Right lobe of liver (tissue), 6 donors: ENCODE results near the gene KCNQ4. TPM values are rescaled to one million over a fixed set of nuclear protein-coding genes. Genes with fewer than 3 reads are reported as not detected.

Experiments
- ATAC-seq, 4 donors: fragments of 200-7000 bp; cut with Tn5 transposase; one replicate each; pipeline ENCODE4 v1.9.1; 2020; ENCODE audit warnings: mild to moderate bottlenecking in 4 of 4, moderate library complexity in 4 of 4
- DNase-seq, 3 donors: peaks; one replicate each; pipeline ENCODE4 v3.0.0-alpha.2; 2020
- H3K27ac ChIP-seq, 3 donors: fragments of 200-600 bp; one replicate each; pipeline ENCODE4 v1.8.0; 2022
- H3K27me3 ChIP-seq, 2 donors: fragments of 200-600 bp; one replicate each; pipeline ENCODE4 v1.8.0; 2022
- H3K36me3 ChIP-seq, 4 donors: fragments of 200-600 bp; sonication (generic) in 1 of 4; one replicate each; pipeline versions ENCODE4 v1.5.1 to v1.8.0; 2017 to 2022; ENCODE audit warnings: control low read depth in 1 of 4
- H3K4me1 ChIP-seq, 4 donors: fragments of 200-600 bp; sonication (generic) in 1 of 4; one replicate each; pipeline versions ENCODE4 v1.5.1 to v1.8.0; 2017 to 2022; ENCODE audit warnings: control low read depth in 1 of 4
- H3K4me3 ChIP-seq, 3 donors: fragments of 200-600 bp; one replicate each; pipeline ENCODE4 v1.8.0; 2022
- H3K9me3 ChIP-seq, 4 donors: fragments of 200-600 bp; sonication (generic) in 1 of 4; one replicate each; pipeline versions ENCODE4 v1.5.1 to v1.8.0; 2017 to 2022; ENCODE audit warnings: control low read depth in 1 of 4
- POLR2A ChIP-seq: fragments of 450-650 bp; IDR thresholded peaks from one replicate; pipeline ENCODE4 v1.6.1; 2017; ENCODE audit warnings: antibody characterized with exemption, mild to moderate bottlenecking
- WGBS: methylation state at CpG from one replicate; pipeline ENCODE4 v1.1.6; 2018; ENCODE audit warnings: low coverage, low lambda C conversion rate; ENCODE audit not compliant: insufficient coverage; ENCODE audit errors: missing lambda C conversion rate; 5-methylcytosine and 5-hydroxymethylcytosine counted together
- intact Hi-C, 2 donors: fragments of 100-400 bp; cut with DNase I; formaldehyde crosslinking; loops; one replicate each; pipeline versions ENCODE4 v1.11.2 to v1.14.1; 2022
- microRNA counts: library from miRNA; unstranded; fragments of <30 nt; microRNA quantifications from one replicate; lab custom pipeline; 2016
- microRNA-seq, 2 donors: library from miRNA; unstranded; fragments of <30 nt; microRNA quantifications; one replicate each; pipeline ENCODE4, GENCODE V29; 2019 to 2020
- small RNA-seq, 2 experiments: library from RNA; depleted of rRNA; stranded (forward); fragments of <200 nt; gene quantifications; one replicate each; pipeline ENCODE3, GENCODE V24; 2016
- total RNA-seq, 6 experiments: library from RNA; depleted of rRNA in 2 of 6; stranded (reverse); fragments of >200 nt in 2 of 6; fragmentation: NEBNext Ultra II Directional in 3 of 6; extraction: Animal tissue kit (Norgen Biotek cat#: 25700) in 3 of 6; gene quantifications; one replicate each; pipeline versions ENCODE4 v1.1.0 to v1.2.4, GENCODE V29; 2016 to 2023
- TF ChIP-seq, protein P1 (sequence below), 4 donors: fragments of 200-600 bp in 3 of 4; fragments of 450-650 bp in 1 of 4; IDR thresholded peaks; one replicate each; pipeline versions ENCODE4 v1.5.1 to v1.8.0; 2016 to 2022; ENCODE audit warnings: antibody characterized with exemption in 4 of 4, mild to moderate bottlenecking in 2 of 4
- donor health status: DM: no; HTN: yes; CAD: no.
- donor health status: DM: no; HTN: no; CAD: no.
- donor health status: DM: no; HTN: no; CAD: no.
- donor health status: DM: no; HTN: yes; CAD: no.
- donor health status: DM: no; HTN: yes; CAD: no.

Gene KCNQ4
- total RNA-seq, 6 experiments from 2014 or later = 0.12 to 0.23 (median 0.15) TPM

GRCh38 chr1:40887012-40887378, 103.4 kb downstream of the KCNQ4 start:
- no peaks in the 10 kb centered on the region for H3K36me3 ChIP-seq
- intact Hi-C loops = no loop called here
- H3K4me1 ChIP-seq = peaks cover 0 to 7% (median 0%) of the 10 kb centered on the region in 4 donors
- ATAC-seq (no peak), DNase-seq (no peak)
- H3K27me3 ChIP-seq = peaks cover 0 to 10% of the 10 kb centered on the region in 2 donors
- H3K27ac ChIP-seq = no peak overlapping the region
- H3K4me3 ChIP-seq = no peak overlapping the region
- WGBS = no CpG with 5 or more reads among the region's 1 CpG
- TF ChIP-seq, protein P1, sequence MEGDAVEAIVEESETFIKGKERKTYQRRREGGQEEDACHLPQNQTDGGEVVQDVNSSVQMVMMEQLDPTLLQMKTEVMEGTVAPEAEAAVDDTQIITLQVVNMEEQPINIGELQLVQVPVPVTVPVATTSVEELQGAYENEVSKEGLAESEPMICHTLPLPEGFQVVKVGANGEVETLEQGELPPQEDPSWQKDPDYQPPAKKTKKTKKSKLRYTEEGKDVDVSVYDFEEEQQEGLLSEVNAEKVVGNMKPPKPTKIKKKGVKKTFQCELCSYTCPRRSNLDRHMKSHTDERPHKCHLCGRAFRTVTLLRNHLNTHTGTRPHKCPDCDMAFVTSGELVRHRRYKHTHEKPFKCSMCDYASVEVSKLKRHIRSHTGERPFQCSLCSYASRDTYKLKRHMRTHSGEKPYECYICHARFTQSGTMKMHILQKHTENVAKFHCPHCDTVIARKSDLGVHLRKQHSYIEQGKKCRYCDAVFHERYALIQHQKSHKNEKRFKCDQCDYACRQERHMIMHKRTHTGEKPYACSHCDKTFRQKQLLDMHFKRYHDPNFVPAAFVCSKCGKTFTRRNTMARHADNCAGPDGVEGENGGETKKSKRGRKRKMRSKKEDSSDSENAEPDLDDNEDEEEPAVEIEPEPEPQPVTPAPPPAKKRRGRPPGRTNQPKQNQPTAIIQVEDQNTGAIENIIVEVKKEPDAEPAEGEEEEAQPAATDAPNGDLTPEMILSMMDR (IDR thresholded peaks at IDR 0.05) = no peak
- TF ChIP-seq POLR2A = no peak
- H3K9me3 ChIP-seq = no peaks in the 10 kb centered on the region

DNA sequence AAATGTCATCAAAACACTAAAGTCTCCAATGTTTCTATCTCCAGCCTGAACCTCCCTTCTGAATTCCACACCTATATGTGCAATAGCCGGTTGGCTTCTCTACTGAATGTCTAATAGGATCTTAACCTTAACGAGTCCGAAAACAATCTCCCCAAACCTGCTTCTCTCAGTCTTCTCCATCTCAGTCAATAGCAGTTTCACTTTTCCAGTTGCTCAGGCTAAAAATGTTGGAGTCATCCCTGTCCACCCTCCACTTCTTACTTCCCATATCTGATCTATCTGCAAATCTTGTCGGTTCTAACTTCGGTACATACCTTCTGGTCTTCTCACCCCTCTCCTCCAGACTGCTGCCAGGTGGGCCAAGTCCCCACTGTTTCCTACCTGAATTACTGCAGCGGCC, 104.1 kb downstream of the KCNQ4 start:
- 86% methylated on average over 6 of the region's 6 CpGs for WGBS
- ATAC-seq = no peak

More for the DNA sequence above, 104.1 kb downstream of the KCNQ4 start:
- no peak overlapping the region for H3K4me3 ChIP-seq
- TF ChIP-seq, protein P1 (IDR thresholded peaks at IDR 0.05) = no peak
- no peak for TF ChIP-seq POLR2A
- H3K9me3 ChIP-seq = no peaks in the 10 kb centered on the region
- H3K36me3 ChIP-seq = no peaks in the 10 kb centered on the region
- no peak for DNase-seq
- H3K4me1 ChIP-seq = peaks cover 0 to 7% (median 0%) of the 10 kb centered on the region in 4 donors
- intact Hi-C loops = no loop called here
- H3K27me3 ChIP-seq = peaks cover 0 to 10% of the 10 kb centered on the region in 2 donors
- no peak overlapping the region for H3K27ac ChIP-seq

MicroRNAs encoded within 50 kb of the gene (microRNA counts, 767-probe panel; counts per million panel counts)
- microRNA hsa-miR-30c-5p (lab: Ali Mortazavi, UCI) = 237 counts per million
- microRNA hsa-miR-30e-5p (lab: Ali Mortazavi, UCI) = 237 counts per million

Small RNAs within 50 kb of the gene (microRNA-seq; reads per million reads assigned to microRNA genes)
- gene MIR30C1 (72.8 to 101 reads per million in 2 donors), gene MIR30E (6,773 to 9,538 reads per million in 2 donors)

Small RNAs within 50 kb of the gene (small RNA-seq; reads per million reads assigned to genes)
- gene MIR30C1 (10.3 to 21.7 reads per million in 2 experiments), gene MIR30E (836 to 1,417 reads per million in 2 experiments), gene RN7SL326P (0 reads per million in 2 experiments)

Other genes starting within 250 kb of the KCNQ4 start
- gene RIMS3, start 118.1 kb upstream of the KCNQ4 start, total RNA-seq = 1 to 10 TPM in 2 of 6 experiments, under 1 TPM in 4; 0.35 to 1.4 (median 0.45) TPM
- 10 to 100 TPM; 21.9 to 36.1 (median 28.1) TPM for gene NFYC, start 92.1 kb upstream of the KCNQ4 start, total RNA-seq
- 100 to 1,000 TPM in 1 of 6 experiments, 10 to 100 TPM in 5; 19.0 to 116 (median 25.8) TPM for gene CITED4, start 78.6 kb downstream of the KCNQ4 start, total RNA-seq
- gene CTPS1, start 195.9 kb downstream of the KCNQ4 start, total RNA-seq = 10 to 100 TPM; 13.1 to 48.0 (median 42.2) TPM
- under 1 TPM in 3 of 6 experiments, not detected in 3; 0.06 to 0.27 (median 0.14) TPM for gene SLFNL1, start 237.9 kb downstream of the KCNQ4 start, total RNA-seq